GM12875 (cell line): ENCODE data around the gene MAP7.

Experiments
- H3K4me3 ChIP-seq: one replicate; pipeline ENCODE4 v1.5.1; 2011; ENCODE audit warnings: low read depth, low read length, control low read depth
- CTCF ChIP-seq: IDR thresholded peaks from 2 replicates; pipeline ENCODE4 v1.5.1; 2011; ENCODE audit warnings: low read depth, mild to moderate bottlenecking, control low read depth, inconsistent platforms, low read length, moderate library complexity, borderline replicate concordance; ENCODE audit not compliant: insufficient read depth

Gene MAP7

GRCh38 chr6:136532030-136532429 lies 18.2 kb downstream of the MAP7 start:
- TF ChIP-seq CTCF = no peak
- H3K4me3 ChIP-seq = no peak overlapping the region

- no peak for TF ChIP-seq CTCF
- H3K4me3 ChIP-seq = no peak overlapping the region
These were observed 20.5 kb downstream of the MAP7 start for GRCh38 chr6:136529710-136530109.

- no peak for TF ChIP-seq CTCF
- no peak overlapping the region for H3K4me3 ChIP-seq
These were observed 21.7 kb downstream of the MAP7 start for GRCh38 chr6:136528477-136528876.

GRCh38 chr6:136527831-136528230 lies 22.4 kb downstream of the MAP7 start:
- H3K4me3 ChIP-seq = no peak overlapping the region
- TF ChIP-seq CTCF = no peak

GRCh38 chr6:136526937-136527336 lies 23.3 kb downstream of the MAP7 start:
- TF ChIP-seq CTCF = no peak
- H3K4me3 ChIP-seq = no peak overlapping the region

- no peak for TF ChIP-seq CTCF
- no peak overlapping the region for H3K4me3 ChIP-seq
These were observed 23.9 kb downstream of the MAP7 start for GRCh38 chr6:136526196-136526930.

GRCh38 chr6:136525586-136526195 lies 24.5 kb downstream of the MAP7 start:
- TF ChIP-seq CTCF = no peak
- H3K4me3 ChIP-seq = no peak overlapping the region
